Ishikawa (cell line): ENCODE results near the gene CNTNAP2.

Experiments
- CEBPB ChIP-seq: IDR thresholded peaks from 2 replicates; pipeline ENCODE4 v1.6.1; 2012
- CREB1 ChIP-seq: IDR thresholded peaks from 2 replicates; pipeline ENCODE4 v1.6.1; 2012; ENCODE audit warnings: low read depth
- EGR1 ChIP-seq: IDR thresholded peaks from 2 replicates; pipeline ENCODE4 v1.6.1; 2012
- EP300 ChIP-seq: IDR thresholded peaks from 2 replicates; pipeline ENCODE4 v1.6.1; 2012; ENCODE audit warnings: borderline replicate concordance
- FOXM1 ChIP-seq: IDR thresholded peaks from 2 replicates; pipeline ENCODE4 v1.6.1; 2012; ENCODE audit warnings: low read depth, borderline replicate concordance
- MAX ChIP-seq: IDR thresholded peaks from 2 replicates; pipeline ENCODE4 v1.6.1; 2012
- NFIC ChIP-seq: IDR thresholded peaks from 2 replicates; pipeline ENCODE4 v1.6.1; 2012
- RAD21 ChIP-seq: IDR thresholded peaks from 2 replicates; pipeline ENCODE4 v1.6.1; 2012; ENCODE audit warnings: low read depth
- REST ChIP-seq: IDR thresholded peaks from 2 replicates; pipeline ENCODE4 v1.6.1; 2012; ENCODE audit warnings: low read depth, mild to moderate bottlenecking
- TAF1 ChIP-seq: IDR thresholded peaks from 2 replicates; pipeline ENCODE4 v1.6.1; 2012; ENCODE audit warnings: low read depth, mild to moderate bottlenecking
- TCF12 ChIP-seq: IDR thresholded peaks from 2 replicates; pipeline ENCODE4 v1.6.1; 2012; ENCODE audit warnings: low read depth
- TEAD4 ChIP-seq: IDR thresholded peaks from 2 replicates; pipeline ENCODE4 v1.6.1; 2012
- USF1 ChIP-seq: IDR thresholded peaks from 2 replicates; pipeline ENCODE4 v1.6.1; 2012
- YY1 ChIP-seq: IDR thresholded peaks from 2 replicates; pipeline ENCODE4 v1.6.1; 2012; ENCODE audit warnings: low read depth
- ZBTB7A ChIP-seq: IDR thresholded peaks from 2 replicates; pipeline ENCODE4 v1.6.1; 2012; ENCODE audit warnings: low read depth

Gene CNTNAP2

GRCh38 chr7:146378196-146378595 lies 261.6 kb downstream of the CNTNAP2 start:
- TF ChIP-seq TCF12: no peak
- no peak for TF ChIP-seq MAX
- TF ChIP-seq RAD21: no peak
- no peak for TF ChIP-seq ZBTB7A
- no peak for TF ChIP-seq CEBPB
- TF ChIP-seq YY1: no peak
- TF ChIP-seq FOXM1: no peak
- no peak for TF ChIP-seq EGR1
- no peak for TF ChIP-seq EP300
- no peak for TF ChIP-seq TEAD4

- TF ChIP-seq YY1: no peak
- no peak for TF ChIP-seq FOXM1
- TF ChIP-seq TCF12: no peak
- no peak for TF ChIP-seq MAX
- TF ChIP-seq CEBPB: no peak
- no peak for TF ChIP-seq EP300
- no peak for TF ChIP-seq NFIC
- no peak for TF ChIP-seq USF1
- no peak for TF ChIP-seq RAD21
- TF ChIP-seq CREB1: no peak
- TF ChIP-seq TAF1: no peak
- TF ChIP-seq REST: no peak
- no peak for TF ChIP-seq ZBTB7A
- no peak for TF ChIP-seq EGR1
- TF ChIP-seq TEAD4: no peak
Measured at GRCh38 chr7:146387140-146387539, 270.5 kb downstream of the CNTNAP2 start.

- TF ChIP-seq TAF1 (no peak), REST (no peak), MAX (no peak), TEAD4 (no peak), EGR1 (no peak), CREB1 (no peak), CEBPB (no peak), EP300 (no peak), YY1 (no peak), RAD21 (no peak), ZBTB7A (no peak), USF1 (no peak), FOXM1 (no peak), NFIC (no peak), TCF12 (no peak)
Measured at GRCh38 chr7:146388928-146389327, 272.3 kb downstream of the CNTNAP2 start.

GRCh38 chr7:146393346-146393745 lies 276.7 kb downstream of the CNTNAP2 start:
- no peak for TF ChIP-seq CEBPB
- no peak for TF ChIP-seq RAD21
- no peak for TF ChIP-seq YY1
- TF ChIP-seq CREB1: no peak
- no peak for TF ChIP-seq REST
- TF ChIP-seq EP300: no peak
- TF ChIP-seq USF1: no peak
- no peak for TF ChIP-seq TCF12
- no peak for TF ChIP-seq NFIC
